ENCODE results near the gene C17orf58. TPM values are rescaled to one million over a fixed set of nuclear protein-coding genes. Genes with fewer than 3 reads are reported as not detected.

C17orf58 gene
- total and polyA plus RNA-seq, 2 of the 4 experiments (the other 2 are of a cell fraction): 7.2 to 10.2 TPM

DNA sequence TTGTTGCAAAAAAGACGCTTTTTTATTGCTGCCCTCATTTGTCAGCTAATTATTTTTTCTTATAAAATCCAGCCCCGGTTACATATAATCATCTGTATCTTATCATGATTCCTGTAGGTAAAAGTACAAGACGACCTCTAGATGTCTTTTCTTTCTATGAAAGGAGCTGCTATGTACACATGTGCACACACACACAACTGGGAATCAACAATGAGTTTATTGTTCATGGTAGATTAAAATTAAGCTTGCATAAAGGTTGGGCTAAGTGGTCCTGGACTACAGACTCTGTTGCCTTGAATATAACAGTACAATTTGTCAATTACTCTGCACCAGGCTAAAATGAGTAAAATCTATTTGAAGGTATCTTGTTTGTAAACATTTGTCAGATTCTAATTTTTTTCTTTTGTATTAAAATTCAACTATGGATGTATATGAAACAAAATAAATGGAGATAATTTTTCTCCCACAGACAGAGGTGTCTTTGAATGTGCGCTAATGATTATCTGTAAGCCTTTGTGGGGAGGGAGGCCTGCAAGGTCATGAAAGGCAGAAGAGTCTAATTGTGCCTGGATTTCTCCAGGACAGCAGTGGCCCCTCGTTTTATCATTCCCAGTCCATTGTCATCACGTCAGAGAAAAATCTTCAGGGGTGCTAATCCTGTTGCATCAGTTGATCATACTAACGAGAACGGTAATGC, 13.4 kb downstream of the C17orf58 start:
- H4K20me1 ChIP-seq (ENCODE audit: insufficient read depth, low read length): peaks cover 7% of the 10 kb centered on the region
- no peaks in the 10 kb centered on the region for H3K27me3 ChIP-seq (ENCODE audit: control insufficient read depth, insufficient read depth, low read length)
- no peaks in the 10 kb centered on the region for H3K9me1 ChIP-seq (ENCODE audit: insufficient read depth, low read length)
- H2AK5ac ChIP-seq (ENCODE audit: low read depth, low read length): no peak overlapping the region
- WGBS, 2 experiments (ENCODE audit: extremely low coverage in 2 of 2, insufficient read length in 1 of 2): 75% methylated on average over 2 of the region's 8 CpGs; no CpG with 5 or more reads in 1 of the 2 experiments
- no peak overlapping the region for H4K5ac ChIP-seq (ENCODE audit: low read depth, low read length)
- H3K18ac ChIP-seq (ENCODE audit: low read depth, low read length): no peak overlapping the region
- H3K4me1 ChIP-seq (ENCODE audit: control insufficient read depth, insufficient read depth, low read length): peaks cover 2% of the 10 kb centered on the region
- H3K4me3 ChIP-seq (ENCODE audit: insufficient read depth, low read depth, low read length): no peak overlapping the region
- intact Hi-C loops (cut with micrococcal nuclease): loop anchor here (1.0 kb wide), 1 partner anchor 10 kb away; no protein-coding TSS in a partner anchor
- H3K27ac ChIP-seq (ENCODE audit: insufficient read depth, low read length): no peak overlapping the region
- H3K79me1 ChIP-seq (ENCODE audit: low read depth in 1 of 2, low read length in 2 of 2): no peaks in the 10 kb centered on the region; a peak in 1 of 4 replicates
- H2BK15ac ChIP-seq (ENCODE audit: low read depth, low read length): no peak overlapping the region
- ChIA-PET CTCF (no interaction called here), POLR2A (ENCODE audit: unreplicated experiment) (no interaction called here)
- no peak overlapping the region for H4K91ac ChIP-seq (ENCODE audit: insufficient read depth, low read depth, low read length)
- ATAC-seq (ENCODE audit: low read depth): no peak
- dilution Hi-C loops (cut with HindIII; ENCODE audit: low sequenced_read_pairs, unreplicated experiment): no loop called here
- no peak overlapping the region for H3K14ac ChIP-seq (replicated peaks; ENCODE audit: low read depth, low read length)
- TF ChIP-seq POLR2A (IDR thresholded peaks at IDR 0.05; ENCODE audit: low read depth, low read length): no peak
- TF ChIP-seq, protein P1, sequence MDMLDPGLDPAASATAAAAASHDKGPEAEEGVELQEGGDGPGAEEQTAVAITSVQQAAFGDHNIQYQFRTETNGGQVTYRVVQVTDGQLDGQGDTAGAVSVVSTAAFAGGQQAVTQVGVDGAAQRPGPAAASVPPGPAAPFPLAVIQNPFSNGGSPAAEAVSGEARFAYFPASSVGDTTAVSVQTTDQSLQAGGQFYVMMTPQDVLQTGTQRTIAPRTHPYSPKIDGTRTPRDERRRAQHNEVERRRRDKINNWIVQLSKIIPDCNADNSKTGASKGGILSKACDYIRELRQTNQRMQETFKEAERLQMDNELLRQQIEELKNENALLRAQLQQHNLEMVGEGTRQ (IDR thresholded peaks at IDR 0.05; ENCODE audit: low read depth, low read length): no peak
- no peak for TF ChIP-seq BHLHE40 (IDR thresholded peaks at IDR 0.05; ENCODE audit: low read depth, low read length)
- TF ChIP-seq RFX5 (IDR thresholded peaks at IDR 0.05; ENCODE audit: low read depth, low read length): no peak
- no peak for TF ChIP-seq NFE2L2 (IDR thresholded peaks at IDR 0.05; ENCODE audit: low read depth, low read length)
- TF ChIP-seq, protein P2, sequence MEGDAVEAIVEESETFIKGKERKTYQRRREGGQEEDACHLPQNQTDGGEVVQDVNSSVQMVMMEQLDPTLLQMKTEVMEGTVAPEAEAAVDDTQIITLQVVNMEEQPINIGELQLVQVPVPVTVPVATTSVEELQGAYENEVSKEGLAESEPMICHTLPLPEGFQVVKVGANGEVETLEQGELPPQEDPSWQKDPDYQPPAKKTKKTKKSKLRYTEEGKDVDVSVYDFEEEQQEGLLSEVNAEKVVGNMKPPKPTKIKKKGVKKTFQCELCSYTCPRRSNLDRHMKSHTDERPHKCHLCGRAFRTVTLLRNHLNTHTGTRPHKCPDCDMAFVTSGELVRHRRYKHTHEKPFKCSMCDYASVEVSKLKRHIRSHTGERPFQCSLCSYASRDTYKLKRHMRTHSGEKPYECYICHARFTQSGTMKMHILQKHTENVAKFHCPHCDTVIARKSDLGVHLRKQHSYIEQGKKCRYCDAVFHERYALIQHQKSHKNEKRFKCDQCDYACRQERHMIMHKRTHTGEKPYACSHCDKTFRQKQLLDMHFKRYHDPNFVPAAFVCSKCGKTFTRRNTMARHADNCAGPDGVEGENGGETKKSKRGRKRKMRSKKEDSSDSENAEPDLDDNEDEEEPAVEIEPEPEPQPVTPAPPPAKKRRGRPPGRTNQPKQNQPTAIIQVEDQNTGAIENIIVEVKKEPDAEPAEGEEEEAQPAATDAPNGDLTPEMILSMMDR (conservative IDR thresholded peaks at IDR 0.05; ENCODE audit: low read depth, low read length): no peak
- no peak for TF ChIP-seq RCOR1 (IDR thresholded peaks at IDR 0.05; ENCODE audit: insufficient replicate concordance, low read length)
- no peak for TF ChIP-seq RAD21 (IDR thresholded peaks at IDR 0.05; ENCODE audit: low read length)
- no peak overlapping the region for H4K8ac ChIP-seq (ENCODE audit: low read depth in 2 of 2, low read length in 2 of 2)
- no peak overlapping the region for H2BK120ac ChIP-seq (ENCODE audit: low read depth, low read length)
- no peak overlapping the region for H3K23ac ChIP-seq (ENCODE audit: low read depth, low read length)
- H3K36me3 ChIP-seq (ENCODE audit: control insufficient read depth, insufficient read depth, low read length): peaks cover 9% of the 10 kb centered on the region; the same call in 1 of the 2 replicates
- H3K56ac ChIP-seq (ENCODE audit: extremely low read depth, insufficient read depth, low read length): no peak overlapping the region
- H3K4me2 ChIP-seq (ENCODE audit: low read depth, low read length): no peak overlapping the region
- BruUV-seq (replicated peaks): no TSS peak
- H2BK20ac ChIP-seq (ENCODE audit: low read depth, low read length): no peak overlapping the region
- no peak overlapping the region for H3K9ac ChIP-seq (ENCODE audit: low read depth, low read length)
- H2BK5ac ChIP-seq (ENCODE audit: low read depth, low read length, poor library complexity, severe bottlenecking): no peak overlapping the region
- in situ Hi-C loops (cut with MboI; ENCODE audit: low sequenced_read_pairs): no loop called here
- H2AFZ ChIP-seq (replicated peaks; ENCODE audit: low read length, poor library complexity): no peak overlapping the region
- H3K4ac ChIP-seq (ENCODE audit: low read depth, low read length): no peak overlapping the region
- DNase-seq: no peak
- H3K9me3 ChIP-seq (ENCODE audit: control insufficient read depth, insufficient read depth, low read length): peaks cover 6% of the 10 kb centered on the region; the same call in 1 of the 2 replicates
- no peak overlapping the region for H2AK9ac ChIP-seq (replicated peaks; ENCODE audit: low read depth, low read length, poor library complexity)

Measured in IMR-90 (cell line).